Activated CD4-positive, alpha-beta T cell treated with anti-CD3 and anti-CD28 coated beads, Interleukin-10, Interleukin-2, amounts not matched to agents 100 ng/mL and 50 ng/mL, durations not matched to agents 16 hours and 8 hours (primary cell): ENCODE data around the gene CHST6.
"Not testable (repeated sequence)": the region's sequence is repeated elsewhere in the genome, so short reads cannot be mapped to it uniquely, and the experiment has no call there.

Experiments used
- DNase-seq: peaks from one replicate; pipeline ENCODE4 v3.0.0-alpha.2; 2020

Gene CHST6

GRCh38 chr16:75472908-75473877 is 22.0 kb downstream of the CHST6 start:
- DNase-seq: no peak

- peak; percentile 52 for DNase-seq
These were observed 23.3 kb downstream of the CHST6 start for GRCh38 chr16:75471723-75472633.

GRCh38 chr16:75466760-75467159 is 28.5 kb downstream of the CHST6 start:
- DNase-seq: no peak

- DNase-seq: peak; percentile 100
These were observed 30.9 kb downstream of the CHST6 start, which contains the start of gene TMEM170A for GRCh38 chr16:75464122-75464918. Gene TMEM170A, minus strand, starts transcription at chr16:75464689. Its CDS starts 89 bp downstream, at chr16:75464600.

GRCh38 chr16:75463389-75464121 is 31.7 kb downstream of the CHST6 start:
- peak; percentile 33 for DNase-seq

GRCh38 chr16:75462806-75463205 is 32.4 kb downstream of the CHST6 start:
- peak; percentile 51 for DNase-seq

GRCh38 chr16:75461575-75461974 is 33.7 kb downstream of the CHST6 start:
- DNase-seq: no peak

- no peak for DNase-seq
These were observed 34.8 kb downstream of the CHST6 start for GRCh38 chr16:75460446-75460845.

GRCh38 chr16:75459691-75460090 is 35.5 kb downstream of the CHST6 start:
- no peak for DNase-seq

- no peak for DNase-seq
These were observed 36.8 kb downstream of the CHST6 start for GRCh38 chr16:75458439-75458838.

- no peak for DNase-seq
These were observed 37.2 kb downstream of the CHST6 start for GRCh38 chr16:75458029-75458428.

- DNase-seq: no peak
These were observed 37.7 kb downstream of the CHST6 start for GRCh38 chr16:75457485-75458021.

GRCh38 chr16:75456971-75457370 is 38.3 kb downstream of the CHST6 start:
- no peak for DNase-seq

- DNase-seq: not testable (repeated sequence)
These were observed 38.8 kb downstream of the CHST6 start for GRCh38 chr16:75456486-75456885.

GRCh38 chr16:75455677-75456076 is 39.6 kb downstream of the CHST6 start:
- no peak for DNase-seq

GRCh38 chr16:75452464-75453190 is 42.6 kb downstream of the CHST6 start:
- no peak for DNase-seq

GRCh38 chr16:75446416-75446815 is 48.8 kb downstream of the CHST6 start:
- DNase-seq: no peak

- DNase-seq: no peak
These were observed 49.9 kb downstream of the CHST6 start for GRCh38 chr16:75445298-75445697.

- DNase-seq: no peak
These were observed 51.9 kb downstream of the CHST6 start for GRCh38 chr16:75443298-75443697.

- peak; percentile 80 for DNase-seq
These were observed 61.4 kb downstream of the CHST6 start for GRCh38 chr16:75433732-75434413.
